Nephron progenitor cell (in vitro differentiated cells): Measurements from ENCODE around the gene ARHGAP19.
A peak's percentile ranks its signal among the peaks of the same experiment; 100 is the strongest.

Source experiments
- DNase-seq: peaks from one replicate; pipeline ENCODE4 v3.0.0; 2021
- H3K27ac Mint-ChIP-seq: 2 replicates; pipeline ENCODE4 v1.8.0; 2021; ENCODE audit warnings: mild to moderate bottlenecking, moderate library complexity, mixed read lengths
- H3K27me3 Mint-ChIP-seq: 2 replicates; pipeline ENCODE4 v1.8.0; 2021; ENCODE audit warnings: mild to moderate bottlenecking, low read depth, mixed read lengths; ENCODE audit not compliant: poor library complexity
- H3K36me3 Mint-ChIP-seq: 2 replicates; pipeline ENCODE4 v1.8.0; 2021; ENCODE audit warnings: low read depth, mixed read lengths
- H3K4me1 Mint-ChIP-seq: 2 replicates; pipeline ENCODE4 v1.8.0; 2021; ENCODE audit warnings: mixed read lengths
- H3K4me3 Mint-ChIP-seq: 2 replicates; pipeline ENCODE4 v1.8.0; 2021; ENCODE audit warnings: mild to moderate bottlenecking, moderate library complexity, mixed read lengths
- H3K9me3 Mint-ChIP-seq: 2 replicates; pipeline ENCODE4 v1.8.0; 2021; ENCODE audit warnings: mild to moderate bottlenecking, moderate library complexity, mixed read lengths
- TF ChIP-seq, protein P1 (sequence below): fragments of 200-600 bp; sonication (generic); IDR thresholded peaks from 2 replicates; pipeline ENCODE4 v1.5.0; 2021; ENCODE audit warnings: antibody characterized with exemption

Gene ARHGAP19

DNA sequence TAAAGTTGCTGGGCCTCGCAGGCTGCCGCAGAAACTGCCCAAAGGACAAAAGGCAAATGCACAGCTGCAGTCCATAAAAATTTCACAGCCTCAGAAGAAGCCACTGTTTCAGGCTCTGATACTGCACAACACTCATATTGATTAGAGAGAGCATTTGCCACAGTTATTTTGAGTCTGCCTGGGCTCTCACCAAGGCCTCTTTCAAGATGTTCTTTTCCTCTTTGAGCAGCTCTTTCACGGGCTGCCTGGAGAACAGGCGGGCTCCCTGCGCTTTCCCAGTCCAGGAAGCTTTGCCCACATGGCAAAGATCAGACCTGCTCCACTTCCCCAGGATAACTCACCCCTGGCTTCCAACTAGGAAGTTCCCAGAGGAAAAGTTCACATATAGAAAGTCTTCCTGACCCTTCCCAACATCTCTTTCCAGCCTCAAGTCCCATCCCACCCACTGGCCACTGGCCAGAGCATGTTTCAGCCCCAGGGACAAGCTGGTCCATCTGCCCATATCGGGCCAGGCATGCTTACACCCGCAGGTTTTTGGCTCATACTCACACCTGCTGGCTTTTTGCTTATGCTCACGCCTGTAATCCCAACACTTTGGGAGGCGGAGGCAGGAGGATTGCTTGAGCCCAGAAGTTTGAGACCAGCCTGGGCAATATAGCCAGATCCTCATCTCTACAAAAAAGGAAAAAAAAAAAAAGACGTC, 110.0 kb downstream of the ARHGAP19 start:
- Mint-ChIP-seq H3K36me3 (no peaks in the 10 kb centered on the region), H3K4me1 (peaks cover 37% of the 10 kb centered on the region), H3K27me3 (peaks cover 69% of the 10 kb centered on the region), H3K4me3 (peak overlapping the region; percentile 21), H3K27ac (no peak overlapping the region), H3K9me3 (no peaks in the 10 kb centered on the region)
- TF ChIP-seq, protein P1, sequence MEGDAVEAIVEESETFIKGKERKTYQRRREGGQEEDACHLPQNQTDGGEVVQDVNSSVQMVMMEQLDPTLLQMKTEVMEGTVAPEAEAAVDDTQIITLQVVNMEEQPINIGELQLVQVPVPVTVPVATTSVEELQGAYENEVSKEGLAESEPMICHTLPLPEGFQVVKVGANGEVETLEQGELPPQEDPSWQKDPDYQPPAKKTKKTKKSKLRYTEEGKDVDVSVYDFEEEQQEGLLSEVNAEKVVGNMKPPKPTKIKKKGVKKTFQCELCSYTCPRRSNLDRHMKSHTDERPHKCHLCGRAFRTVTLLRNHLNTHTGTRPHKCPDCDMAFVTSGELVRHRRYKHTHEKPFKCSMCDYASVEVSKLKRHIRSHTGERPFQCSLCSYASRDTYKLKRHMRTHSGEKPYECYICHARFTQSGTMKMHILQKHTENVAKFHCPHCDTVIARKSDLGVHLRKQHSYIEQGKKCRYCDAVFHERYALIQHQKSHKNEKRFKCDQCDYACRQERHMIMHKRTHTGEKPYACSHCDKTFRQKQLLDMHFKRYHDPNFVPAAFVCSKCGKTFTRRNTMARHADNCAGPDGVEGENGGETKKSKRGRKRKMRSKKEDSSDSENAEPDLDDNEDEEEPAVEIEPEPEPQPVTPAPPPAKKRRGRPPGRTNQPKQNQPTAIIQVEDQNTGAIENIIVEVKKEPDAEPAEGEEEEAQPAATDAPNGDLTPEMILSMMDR: no peak
- no peak for DNase-seq

DNA sequence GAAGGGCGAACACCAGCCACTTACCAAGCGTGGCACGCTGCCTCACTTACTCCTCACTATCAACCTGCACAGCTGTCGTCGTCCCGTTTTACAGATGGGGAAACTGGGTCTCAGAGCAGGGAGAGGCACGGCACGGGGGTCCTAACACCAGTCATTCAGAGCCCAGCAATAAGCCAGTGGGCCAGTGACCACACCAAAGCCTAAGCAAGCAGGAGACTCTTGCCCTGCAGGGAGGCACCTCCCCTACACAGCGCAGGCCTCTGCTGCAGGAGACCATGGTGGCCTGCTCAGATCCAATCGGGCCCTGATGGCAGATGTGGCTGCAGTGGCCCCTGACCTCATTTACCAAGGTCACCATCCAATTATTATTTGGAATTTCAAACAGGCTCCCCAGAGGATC, 111.5 kb downstream of the ARHGAP19 start:
- Mint-ChIP-seq H3K36me3 (no peaks in the 10 kb centered on the region), H3K4me1 (peaks cover 26% of the 10 kb centered on the region), H3K27me3 (peaks cover 55% of the 10 kb centered on the region), H3K4me3 (no peak overlapping the region), H3K27ac (no peak overlapping the region), H3K9me3 (no peaks in the 10 kb centered on the region)
- DNase-seq: no peak
- TF ChIP-seq, protein P1: no peak

DNA sequence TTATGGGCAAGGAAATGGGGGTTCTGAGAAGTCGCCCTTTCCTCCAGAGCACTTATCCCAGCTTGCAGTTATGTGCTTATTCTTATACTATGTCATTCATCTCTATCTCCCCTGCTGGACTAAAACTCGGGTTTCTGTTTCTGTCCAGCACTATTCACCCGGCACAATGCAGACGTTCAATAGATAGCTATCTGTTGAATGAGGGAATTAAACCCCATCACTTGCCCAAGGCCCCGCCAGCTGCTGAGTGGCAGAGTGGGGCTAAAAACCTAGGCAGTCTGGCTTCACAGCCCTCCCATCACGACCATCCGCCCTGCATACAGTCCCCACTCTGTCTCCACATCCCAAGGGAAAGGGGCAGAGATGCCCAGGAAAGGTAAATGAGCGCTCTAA, 112.1 kb downstream of the ARHGAP19 start:
- peaks cover 51% of the 10 kb centered on the region for H3K27me3 Mint-ChIP-seq
- DNase-seq: no peak
- no peak overlapping the region for H3K27ac Mint-ChIP-seq
- H3K9me3 Mint-ChIP-seq: no peaks in the 10 kb centered on the region
- TF ChIP-seq, protein P1: no peak
- no peaks in the 10 kb centered on the region for H3K36me3 Mint-ChIP-seq
- peak overlapping the region; percentile 9 for H3K4me3 Mint-ChIP-seq
- peaks cover 31% of the 10 kb centered on the region for H3K4me1 Mint-ChIP-seq

DNA sequence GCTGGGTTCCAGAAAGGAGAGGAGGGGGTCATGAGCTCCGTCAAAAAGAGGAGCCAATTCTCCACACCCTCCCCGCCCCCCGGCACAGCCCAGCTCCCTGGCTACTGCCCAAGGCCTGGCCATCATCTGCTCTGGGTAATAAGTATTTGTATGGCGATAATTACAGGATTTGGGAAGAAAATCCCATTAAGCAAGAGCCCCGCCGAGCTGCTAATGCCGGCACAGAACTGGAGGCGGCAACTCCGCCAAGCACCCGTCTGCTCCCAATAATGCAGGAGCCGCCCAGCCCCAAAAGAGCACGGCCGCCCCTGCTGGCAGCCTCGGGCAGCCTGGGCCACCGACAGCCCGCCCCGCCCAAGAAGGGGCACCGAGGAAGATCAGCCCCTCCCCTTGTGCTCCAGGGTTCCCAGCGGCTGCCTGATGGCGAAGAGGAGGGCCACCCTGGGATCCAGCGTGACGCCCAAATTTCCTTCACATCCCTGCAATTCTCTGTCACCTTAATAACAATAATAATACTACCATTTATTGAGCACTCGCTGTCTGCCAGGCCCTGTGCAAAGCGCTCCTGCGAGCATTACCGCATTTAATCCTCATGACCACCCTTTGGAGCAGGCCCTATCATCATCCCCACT, 112.6 kb downstream of the ARHGAP19 start:
- Mint-ChIP-seq H3K27me3 (peaks cover 47% of the 10 kb centered on the region), H3K4me1 (peaks cover 28% of the 10 kb centered on the region), H3K4me3 (no peak overlapping the region), H3K36me3 (no peaks in the 10 kb centered on the region), H3K9me3 (no peaks in the 10 kb centered on the region), H3K27ac (no peak overlapping the region)
- TF ChIP-seq, protein P1: peak; percentile 49
- peak; percentile 75 for DNase-seq

DNA sequence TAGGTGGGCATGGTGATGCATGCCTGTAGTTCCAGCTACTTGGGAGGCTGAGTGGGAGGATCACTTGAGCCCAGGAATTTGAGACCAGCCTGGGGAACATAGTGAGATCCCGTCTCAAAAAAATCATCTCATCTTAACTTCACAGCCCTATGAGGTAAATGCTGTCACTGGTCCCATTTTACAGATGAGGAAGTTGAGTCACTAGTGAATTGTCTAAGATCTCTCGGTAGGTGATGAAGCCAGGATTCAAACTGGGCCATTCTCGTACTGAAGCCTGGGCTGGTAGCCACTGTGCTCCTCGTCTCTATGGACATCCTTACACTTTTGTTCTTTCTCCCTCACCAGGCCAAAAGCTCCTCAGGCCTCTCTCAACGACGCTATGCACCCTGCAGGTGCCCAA, 113.1 kb downstream of the ARHGAP19 start:
- TF ChIP-seq, protein P1: no peak
- DNase-seq: no peak
- H3K9me3 Mint-ChIP-seq: no peaks in the 10 kb centered on the region
- H3K4me1 Mint-ChIP-seq: peaks cover 22% of the 10 kb centered on the region
- H3K27ac Mint-ChIP-seq: no peak overlapping the region
- no peaks in the 10 kb centered on the region for H3K36me3 Mint-ChIP-seq
- no peak overlapping the region for H3K4me3 Mint-ChIP-seq
- H3K27me3 Mint-ChIP-seq: peaks cover 44% of the 10 kb centered on the region

DNA sequence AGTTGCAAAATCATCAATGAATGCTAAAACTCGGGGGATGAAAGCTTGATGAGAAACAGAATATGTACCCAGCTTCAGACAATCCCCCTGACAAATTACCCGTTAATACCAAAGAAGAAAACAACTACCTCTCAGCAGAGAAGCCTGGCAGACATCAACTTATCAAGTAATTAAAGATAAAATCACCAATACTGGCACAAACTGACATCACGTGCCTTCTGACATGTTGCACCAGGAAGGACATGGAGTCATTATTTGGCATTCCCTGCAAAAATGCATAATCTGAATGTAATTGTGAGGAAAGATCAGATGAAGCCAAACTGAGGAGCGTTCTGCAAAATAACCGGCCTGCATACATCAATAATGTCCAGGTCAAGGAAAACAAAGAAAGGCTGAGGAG, 114.4 kb downstream of the ARHGAP19 start:
- no peak for DNase-seq
- H3K4me1 Mint-ChIP-seq: peaks cover 10% of the 10 kb centered on the region
- H3K9me3 Mint-ChIP-seq: no peaks in the 10 kb centered on the region
- H3K36me3 Mint-ChIP-seq: no peaks in the 10 kb centered on the region
- TF ChIP-seq, protein P1: no peak
- H3K27me3 Mint-ChIP-seq: peaks cover 32% of the 10 kb centered on the region
- H3K27ac Mint-ChIP-seq: no peak overlapping the region
- no peak overlapping the region for H3K4me3 Mint-ChIP-seq
